Tongue (tissue), 2 donors: ENCODE measurements around the gene LDLRAD4. TPM values are rescaled to one million over a fixed set of nuclear protein-coding genes. Genes with fewer than 3 reads are reported as not detected.
A peak's percentile ranks its signal among the peaks of the same experiment; 100 is the strongest.

Source experiments
- DNase-seq: peaks from one replicate; pipeline ENCODE4 v3.0.0-alpha.2; 2015
- total RNA-seq: library from RNA; depleted of rRNA; stranded (reverse); fragments of >200 nt; gene quantifications from one replicate; pipeline ENCODE4 v1.2.3, GENCODE V29; 2014

Gene LDLRAD4
- total RNA-seq, 1 donor from 2014 or later: 36.7 TPM

DNA sequence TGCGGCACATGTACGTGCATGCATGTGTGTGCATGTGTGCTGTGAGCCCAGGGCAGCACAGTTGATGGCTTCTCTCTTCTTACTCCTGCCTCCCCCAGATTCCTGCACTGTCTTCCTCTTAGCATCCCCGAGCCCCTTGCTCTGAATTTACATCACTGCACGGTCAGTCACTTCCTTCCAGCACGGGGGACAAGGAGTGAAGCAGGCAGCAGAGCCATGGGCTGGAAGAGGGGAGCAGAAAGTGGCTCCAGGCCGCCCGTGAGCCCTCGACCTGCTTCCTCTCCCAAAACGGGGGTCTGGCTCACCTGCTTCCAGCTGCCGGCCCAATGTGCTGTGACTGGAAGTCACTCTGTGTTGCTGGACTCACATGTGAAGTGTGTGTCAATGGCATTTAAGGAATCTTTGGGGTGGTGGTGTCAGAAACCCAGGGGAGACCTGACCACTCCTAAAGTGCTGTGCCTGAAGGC is 401.7 kb downstream of the LDLRAD4 start:
- DNase-seq: no peak

DNA sequence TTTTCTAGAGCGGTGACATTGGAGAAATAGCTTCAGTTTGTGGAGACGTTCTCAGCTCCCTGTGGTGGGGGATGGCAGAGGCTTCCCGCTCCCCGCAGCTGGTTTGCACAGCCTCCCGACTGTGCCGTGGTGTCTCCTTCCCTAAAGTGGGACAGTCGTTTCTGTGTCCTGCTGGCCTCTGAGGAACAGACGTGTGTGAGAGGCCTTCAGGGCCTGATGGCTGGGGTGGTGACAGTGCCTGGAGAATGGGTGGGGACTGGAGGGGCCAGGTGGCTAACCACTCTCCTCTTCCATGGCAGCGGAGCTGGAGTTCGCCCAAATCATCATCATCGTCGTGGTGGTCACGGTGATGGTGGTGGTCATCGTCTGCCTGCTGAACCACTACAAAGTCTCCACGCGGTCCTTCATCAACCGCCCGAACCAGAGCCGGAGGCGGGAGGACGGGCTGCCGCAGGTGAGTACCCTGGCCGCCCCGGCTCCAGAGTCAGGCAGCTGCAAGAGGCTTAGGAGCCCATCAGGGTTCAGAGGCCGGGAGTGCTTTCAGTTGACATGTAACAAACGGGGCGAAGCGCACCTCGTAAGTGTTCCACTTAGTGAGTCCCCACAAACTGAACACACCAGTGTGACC is 402.4 kb downstream of the LDLRAD4 start:
- no peak for DNase-seq

DNA sequence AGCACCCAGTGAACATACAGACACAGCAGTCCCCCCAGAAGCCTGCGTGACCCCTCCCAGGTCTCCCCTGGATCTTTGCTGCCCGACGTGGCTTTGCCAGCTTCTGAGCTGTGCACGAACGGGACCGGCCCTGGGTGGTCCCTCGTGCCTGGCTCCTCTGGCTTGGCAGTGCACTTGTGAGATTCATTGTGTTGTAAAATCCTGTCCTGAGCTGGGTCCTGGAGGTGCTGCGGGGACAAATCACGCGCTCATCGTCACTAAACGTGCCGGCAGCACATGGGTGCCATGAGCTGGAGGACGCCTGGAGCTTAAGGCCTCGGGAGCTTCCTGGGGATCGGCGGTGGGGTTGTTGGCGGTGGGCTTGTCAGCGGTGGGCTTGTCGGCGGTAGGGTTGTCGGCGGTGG is 402.9 kb downstream of the LDLRAD4 start:
- no peak for DNase-seq

DNA sequence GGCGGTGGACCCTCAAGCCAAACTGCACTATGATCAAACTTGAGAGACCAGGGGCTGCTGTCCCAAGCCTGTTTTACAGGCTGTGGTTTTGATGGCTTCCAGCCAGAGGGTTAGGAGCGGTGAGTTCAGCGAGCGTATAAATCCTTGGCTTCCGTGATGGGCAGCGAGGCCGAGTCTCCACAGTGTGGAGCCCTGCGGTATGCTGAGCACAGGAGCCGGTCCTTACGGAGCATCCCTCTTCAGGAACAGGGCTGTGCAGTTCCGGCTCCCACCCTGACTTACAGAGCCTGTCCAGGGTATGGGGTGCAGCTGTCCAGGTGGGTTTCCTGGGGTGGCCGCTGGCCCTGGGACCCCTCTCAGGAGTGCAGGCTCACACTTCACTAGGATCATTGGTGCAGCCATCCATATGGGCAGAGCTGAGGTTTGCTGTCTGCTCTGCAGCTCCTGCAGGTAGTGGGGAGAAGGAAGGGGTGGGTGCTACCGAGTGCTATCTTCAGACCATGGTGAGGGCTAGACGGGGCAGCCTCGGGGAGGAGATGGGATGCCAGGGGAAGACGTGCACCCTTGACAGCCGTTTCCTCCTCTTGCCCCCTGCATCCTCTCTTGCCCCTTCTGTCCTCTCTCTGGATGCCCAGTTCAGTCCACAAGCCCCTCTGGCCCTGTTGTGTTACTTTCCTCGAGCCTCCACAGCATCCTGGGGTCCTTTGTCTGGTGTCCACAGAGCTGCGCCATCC is 403.5 kb downstream of the LDLRAD4 start:
- no peak for DNase-seq

DNA sequence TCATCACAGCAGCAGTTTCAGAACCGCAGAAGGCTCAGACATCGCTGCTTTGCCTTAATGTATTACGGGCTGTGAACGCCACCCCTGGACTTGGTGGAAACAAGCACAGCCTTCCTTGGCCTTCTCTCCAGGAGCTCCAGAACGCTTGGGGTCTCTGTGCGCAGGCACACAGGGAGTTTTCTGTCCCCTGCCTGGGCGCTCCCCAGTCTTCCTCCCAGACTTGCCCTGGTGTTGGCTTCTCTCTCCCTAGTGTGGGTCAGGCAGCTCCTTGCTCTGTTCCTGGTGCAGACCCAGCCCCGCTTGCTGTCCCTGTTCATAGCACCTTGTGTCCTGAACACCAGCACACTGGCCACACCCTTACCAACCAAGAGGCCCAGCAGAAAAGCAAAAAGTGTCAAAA is 404.2 kb downstream of the LDLRAD4 start:
- DNase-seq: no peak

DNA sequence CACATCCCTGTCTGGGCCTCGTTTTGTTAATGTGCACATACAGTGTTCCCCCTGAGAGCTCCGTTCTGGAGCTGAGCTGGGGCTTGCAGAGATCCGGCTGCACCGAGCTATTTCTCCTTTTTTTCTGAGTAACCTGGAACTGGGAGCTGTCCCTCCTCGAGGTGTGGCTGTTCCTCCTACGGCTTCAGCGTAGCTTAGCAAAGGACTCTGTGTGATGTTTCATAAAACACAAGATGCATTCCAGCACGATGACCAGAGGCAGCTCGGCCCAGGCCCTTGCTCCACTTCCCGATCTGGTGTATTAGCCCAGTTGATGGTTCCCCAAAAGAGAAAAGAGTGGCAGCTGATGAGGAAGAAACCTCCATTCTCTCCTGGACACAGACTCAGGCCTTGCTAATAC is 404.8 kb downstream of the LDLRAD4 start:
- no peak for DNase-seq

DNA sequence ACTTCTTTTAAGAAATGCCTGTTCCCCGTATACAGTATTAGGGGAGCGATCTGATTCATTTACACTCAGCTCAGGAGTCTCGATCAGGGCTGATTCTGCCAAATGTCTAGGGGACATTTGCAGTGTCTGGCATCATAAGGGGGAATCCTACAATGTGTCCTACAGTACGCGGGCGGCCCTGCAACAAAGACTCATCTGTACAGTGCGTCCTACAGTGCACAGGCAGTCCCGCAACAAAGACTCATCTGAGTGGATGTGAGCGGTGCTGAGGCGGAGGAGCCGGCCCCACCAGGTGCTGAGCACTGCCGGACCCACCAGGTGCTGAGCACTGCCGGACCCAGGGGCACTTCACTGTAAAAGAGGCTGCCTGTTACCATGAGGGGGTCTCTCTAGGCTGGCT is 405.3 kb downstream of the LDLRAD4 start:
- no peak for DNase-seq

DNA sequence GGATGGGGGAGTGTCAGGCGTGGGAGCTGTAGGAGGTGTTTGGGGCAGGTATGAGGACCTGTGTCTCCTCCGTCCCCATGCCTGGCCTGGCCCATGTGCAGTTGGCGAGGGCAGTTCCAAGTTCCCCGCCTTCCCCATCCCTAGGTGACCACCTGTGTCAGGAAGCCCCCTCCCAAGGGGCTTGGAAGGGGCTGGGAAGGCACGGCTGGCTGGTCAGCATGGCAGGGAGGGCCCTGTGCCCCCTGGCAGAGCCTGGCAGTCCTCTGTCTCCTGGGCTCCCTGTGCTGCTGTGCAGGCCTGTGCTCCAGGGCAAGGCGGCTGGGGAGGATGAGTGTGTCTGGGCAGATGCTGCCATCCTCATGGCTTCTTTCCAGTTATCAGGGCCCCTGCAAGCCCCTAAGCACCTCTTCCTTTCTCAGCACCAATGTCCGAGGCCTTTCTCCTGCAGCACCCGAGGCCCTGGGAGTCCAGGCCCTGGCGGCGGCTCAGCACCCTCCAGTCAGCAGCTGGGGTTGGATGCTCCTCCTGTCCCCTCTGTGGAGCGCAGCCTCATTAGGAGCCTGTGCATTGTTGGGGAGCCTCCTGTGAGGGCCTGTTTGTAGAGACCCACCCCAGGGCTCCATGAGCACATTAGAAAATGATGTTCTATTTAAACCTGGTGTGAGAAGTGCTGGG is 406.1 kb downstream of the LDLRAD4 start:
- DNase-seq: no peak

DNA sequence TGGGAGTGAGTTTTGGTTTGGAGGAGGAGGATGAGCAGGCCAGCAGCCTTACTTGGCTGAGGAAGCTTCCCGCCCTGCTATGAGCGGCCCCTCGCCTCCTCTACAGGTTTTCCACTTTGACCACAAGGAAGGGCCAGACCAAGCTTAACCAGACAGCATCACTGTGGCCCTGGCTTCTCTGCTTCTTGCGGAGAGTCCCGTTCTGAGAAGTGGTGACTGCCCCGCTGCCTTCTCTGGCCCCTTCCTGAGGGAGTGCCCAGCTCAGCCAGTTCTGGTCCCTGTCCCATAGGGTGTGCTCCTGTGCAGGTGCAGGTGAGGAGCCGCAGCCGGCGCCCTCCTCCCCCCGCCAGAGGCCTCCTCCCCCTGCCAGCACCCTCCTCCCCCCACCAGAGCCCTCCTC is 406.8 kb downstream of the LDLRAD4 start:
- no peak for DNase-seq

DNA sequence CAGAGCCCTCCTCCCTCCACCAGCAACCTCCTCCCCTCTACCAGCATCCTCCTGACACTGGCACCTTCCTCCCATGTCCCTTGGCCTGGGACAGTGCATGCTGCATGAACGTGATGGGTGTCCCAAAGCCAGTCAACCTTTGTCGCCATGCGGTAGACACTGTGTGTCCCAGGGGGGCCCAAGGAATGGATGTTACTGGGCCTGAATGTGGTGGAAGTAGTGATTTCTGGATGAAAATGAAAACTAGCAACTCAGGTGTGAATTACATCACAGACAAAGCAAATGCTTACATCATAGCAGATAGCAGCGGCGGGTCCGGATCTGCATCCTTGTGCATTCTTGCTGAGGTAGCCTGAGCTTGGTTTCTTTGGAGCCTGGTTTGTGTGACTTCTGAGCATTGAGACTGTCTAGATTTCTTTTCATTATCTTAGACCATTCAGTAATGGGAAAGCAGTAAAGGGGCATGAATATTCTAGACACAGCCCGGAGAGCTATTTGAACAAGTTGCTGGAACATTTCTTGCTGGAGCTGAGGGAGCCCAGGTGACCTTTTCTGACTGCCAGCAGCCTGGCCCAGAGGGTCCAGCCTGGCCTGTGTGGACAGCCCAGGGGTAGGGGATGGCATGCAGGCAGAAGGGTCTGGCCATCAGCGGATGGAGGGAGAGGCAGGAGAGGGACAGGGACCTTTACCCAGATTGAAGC is 407.4 kb downstream of the LDLRAD4 start:
- DNase-seq: no peak

DNA sequence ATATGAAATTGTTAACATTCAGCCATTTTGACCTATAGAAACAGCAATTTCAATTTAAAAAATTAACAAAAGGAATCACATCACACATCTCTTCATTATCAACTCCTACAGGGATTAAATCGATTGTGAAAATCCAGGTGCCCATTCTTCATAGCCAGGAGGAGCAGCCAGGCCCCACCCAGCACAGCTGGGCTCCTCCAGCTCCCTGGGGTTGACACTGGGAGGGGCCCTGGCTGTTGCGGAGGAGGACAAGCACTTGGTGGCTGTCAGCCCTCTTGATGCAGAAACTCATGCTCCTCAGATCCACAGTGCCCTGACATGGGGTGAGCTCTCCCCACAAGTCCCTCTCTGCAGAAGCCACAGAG is 408.0 kb downstream of the LDLRAD4 start:
- no peak for DNase-seq

DNA sequence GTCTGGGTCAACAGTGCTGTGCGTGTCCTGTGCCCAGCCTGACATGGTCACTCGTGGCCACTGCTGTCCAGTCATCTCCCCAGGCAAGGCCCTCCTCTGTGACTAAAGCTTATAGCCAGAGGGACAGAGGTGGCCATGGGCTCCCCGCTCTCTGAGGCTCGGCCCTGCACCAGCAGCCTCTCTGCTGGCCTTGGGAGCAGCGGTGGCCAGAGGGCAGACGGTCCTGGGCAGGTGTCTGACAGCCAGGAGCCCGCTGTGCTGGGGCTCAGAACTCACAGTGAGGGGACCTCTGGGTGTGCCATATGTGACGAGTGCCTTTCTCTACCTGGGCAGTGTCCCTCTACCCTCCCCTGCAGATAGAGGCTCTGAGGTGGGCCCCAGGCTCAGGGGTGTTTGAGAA is 409.1 kb downstream of the LDLRAD4 start:
- DNase-seq: no peak

DNA sequence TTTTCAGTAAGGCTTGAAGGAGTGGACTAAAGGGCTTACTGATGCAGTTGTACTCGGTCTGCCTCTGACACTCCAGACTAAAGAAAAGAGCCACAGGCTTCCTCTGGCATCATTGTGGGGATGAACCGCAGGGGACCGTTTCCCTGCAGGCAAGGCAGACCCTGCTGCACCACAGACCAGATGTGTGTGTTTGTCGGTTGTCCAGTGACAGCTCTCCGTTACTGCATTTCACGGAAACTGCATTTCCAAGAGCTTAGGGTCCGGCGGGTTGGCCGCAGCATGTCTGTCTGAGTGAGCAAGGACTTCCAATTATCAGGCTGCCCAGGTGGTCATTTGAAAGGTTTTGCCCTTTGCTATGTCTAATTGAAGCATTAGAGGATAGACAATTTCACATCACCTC is 409.7 kb downstream of the LDLRAD4 start:
- DNase-seq: no peak

DNA sequence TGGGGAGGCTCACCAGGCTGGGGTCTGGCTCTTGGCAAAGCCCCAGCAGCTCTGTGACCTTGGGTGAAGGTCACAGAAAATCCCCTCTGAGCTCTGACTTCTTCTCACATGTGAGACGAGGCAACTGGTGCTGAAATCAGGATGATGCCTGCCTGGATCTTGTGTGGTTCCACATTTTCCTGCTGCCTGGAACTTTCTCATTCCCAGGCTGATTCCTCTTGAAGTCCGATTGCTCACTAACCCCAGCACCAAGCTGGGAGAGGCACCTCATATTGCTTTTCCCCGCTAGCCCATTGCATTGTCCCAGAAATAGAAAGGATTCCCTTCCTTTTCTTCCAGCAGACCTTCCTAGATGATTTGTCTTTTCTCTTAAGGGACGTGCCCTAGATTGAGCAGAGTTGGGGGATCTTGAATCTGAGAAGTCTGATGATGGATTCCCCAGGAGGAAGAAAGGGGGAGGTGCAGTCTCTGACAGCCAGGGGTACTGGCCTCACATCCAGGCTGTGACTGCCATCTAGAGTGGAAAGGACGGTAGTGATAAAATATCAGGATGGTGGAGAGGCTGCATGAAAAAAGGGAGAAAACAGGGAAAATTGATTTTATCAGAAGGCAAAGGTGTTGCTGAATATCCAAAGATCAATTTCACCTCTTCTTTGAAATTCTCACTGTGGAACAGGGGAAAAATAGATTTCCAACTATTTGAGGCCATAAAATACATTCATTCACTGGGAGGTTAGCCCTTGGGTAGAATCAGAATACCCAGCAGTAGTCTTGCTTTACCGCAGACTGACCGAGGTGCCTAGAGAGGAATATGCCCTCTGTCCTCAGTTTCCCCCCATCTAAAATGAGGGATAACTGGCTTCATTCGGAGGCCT is 411.5 kb downstream of the LDLRAD4 start:
- DNase-seq: peak; percentile 87

DNA sequence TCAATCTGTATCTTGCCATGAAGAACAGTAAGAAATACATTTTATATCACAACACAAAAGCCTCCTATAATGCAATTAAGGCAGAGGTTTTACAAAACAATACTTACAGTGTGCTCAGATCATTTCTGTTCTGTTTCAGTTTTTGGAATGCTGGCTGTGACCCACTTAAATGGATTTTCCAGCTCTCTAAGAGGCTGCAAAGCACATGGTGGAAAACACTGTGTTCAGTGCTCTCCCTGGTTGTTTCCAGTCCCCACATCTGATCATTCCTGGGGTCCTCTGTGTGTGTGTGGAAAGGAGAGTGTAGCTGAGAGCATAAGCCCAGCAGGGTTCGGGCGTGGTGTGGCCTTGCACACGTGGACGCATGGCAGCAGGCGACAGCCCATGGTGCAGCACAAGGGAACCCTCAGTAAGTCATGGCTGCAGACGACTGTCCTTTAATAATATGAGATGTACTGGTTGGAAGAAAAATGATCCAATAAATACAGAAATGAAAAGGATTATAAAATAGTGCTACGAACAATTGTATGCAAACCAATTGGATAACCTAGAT is 412.2 kb downstream of the LDLRAD4 start:
- DNase-seq: no peak

DNA sequence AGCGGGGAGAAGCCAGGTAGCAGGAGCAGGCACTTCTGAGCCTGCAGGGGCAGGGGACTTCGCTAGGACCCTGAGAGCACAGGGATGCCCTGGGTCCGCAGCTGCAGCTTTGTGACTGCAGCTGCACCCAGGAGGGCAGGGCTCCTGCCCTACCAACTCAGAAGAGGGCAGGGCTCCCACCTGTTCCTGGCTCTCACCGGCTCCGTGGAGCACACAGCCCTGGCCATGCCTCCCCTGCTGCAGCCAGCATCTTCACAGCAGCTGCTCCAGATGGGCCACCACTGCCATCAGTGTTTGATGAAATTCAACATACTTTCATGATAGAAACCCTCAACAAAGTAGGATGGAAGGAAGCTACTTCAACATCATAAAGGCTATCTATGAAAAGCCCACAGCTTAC is 415.1 kb downstream of the LDLRAD4 start:
- DNase-seq: no peak

DNA sequence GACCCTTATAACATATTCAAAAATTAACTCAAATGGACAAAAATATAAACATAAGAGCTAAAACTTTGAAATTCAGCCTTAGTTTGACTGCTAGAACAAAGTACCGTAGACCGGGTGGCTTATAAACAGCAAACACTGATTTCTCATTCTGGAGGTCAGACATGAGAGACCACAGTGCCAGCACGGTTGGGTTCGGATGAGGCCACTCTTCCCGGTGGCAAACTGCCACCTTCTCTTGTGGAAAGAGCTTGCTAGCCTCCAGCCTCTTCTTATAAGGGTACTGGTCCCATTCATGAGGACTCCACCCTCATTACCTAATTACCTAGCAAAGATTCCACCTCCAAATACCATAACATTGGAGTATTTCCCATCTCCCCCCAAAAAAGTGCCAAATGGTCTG is 416.5 kb downstream of the LDLRAD4 start:
- DNase-seq: no peak

DNA sequence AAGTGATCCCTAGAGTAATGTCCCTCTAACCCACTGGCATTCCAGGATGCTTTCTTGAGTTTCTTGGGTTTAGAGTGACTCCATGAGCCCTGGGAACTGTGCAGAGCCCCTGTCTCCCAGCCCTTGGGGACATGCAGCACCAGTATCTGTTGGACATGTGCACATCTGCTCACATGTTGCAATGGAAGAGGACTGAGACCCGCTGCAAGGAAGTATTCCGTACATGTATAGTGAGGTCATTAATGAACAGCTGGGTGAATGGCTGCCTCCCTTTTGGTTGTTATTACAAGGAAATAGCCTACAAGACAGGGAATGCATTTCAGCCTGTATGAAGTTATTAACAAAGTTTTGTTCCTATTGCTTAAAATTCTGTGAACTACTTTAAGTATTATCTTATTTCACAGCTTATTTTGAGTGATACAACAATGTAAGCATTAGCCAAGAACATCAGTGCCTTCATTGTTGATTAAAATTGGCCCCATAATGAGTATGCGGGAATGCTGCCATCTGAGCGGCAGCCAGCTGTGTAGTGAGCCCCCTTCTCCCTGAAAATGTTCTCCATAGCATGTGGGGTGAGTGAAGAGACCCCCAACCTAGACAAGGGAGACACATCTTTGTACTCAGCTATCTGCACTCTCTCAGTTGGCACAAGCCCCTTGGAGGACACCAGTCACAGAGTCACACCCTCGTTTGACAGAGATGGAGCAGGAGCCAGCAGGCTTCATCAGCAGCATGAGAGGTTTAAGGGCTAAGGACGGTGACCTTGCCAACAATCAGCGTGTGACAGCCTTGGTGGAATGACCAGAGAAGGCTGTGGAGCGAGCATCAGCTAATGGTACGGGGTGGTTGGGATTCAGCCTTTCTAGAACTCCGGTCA is 420.4 kb downstream of the LDLRAD4 start:
- no peak for DNase-seq

DNA sequence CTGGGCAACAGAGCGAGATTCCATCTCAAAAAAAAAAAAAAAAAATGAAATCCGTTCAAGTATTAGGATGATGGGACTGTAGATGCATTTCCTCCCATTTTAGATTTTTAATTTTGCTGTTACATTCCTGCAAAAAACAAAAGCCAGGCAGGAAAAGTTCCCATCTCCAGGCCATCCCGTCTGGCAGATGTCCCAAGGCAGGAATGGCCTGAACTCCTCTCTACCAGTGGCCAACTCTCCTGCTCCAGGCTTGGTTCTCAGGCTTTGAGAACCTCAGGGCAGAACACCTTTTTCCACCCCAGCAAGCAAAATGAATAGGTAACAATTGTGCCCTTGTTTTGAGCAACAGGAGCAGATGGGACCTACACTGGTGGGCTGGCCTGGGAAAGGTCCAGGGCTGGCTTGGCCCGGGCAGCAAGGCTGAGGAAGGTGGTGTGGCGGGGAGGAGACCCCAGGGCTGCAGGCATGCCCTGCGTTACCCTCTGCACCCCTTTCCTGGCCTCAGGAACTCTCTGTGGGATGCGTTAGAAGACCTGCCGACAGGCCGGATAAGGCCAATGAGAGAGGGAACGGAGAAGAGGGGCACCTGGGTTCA is 421.8 kb downstream of the LDLRAD4 start:
- no peak for DNase-seq
